ENCODE measurements around the gene CPNE6. TPM values are rescaled to one million over a fixed set of nuclear protein-coding genes. Genes with fewer than 3 reads are reported as not detected.

Gene CPNE6
- total and polyA plus RNA-seq, 2 of the 13 experiments (the other 11 are each of a cell fraction or from before 2014, with no cell fraction given), result not detected

DNA sequence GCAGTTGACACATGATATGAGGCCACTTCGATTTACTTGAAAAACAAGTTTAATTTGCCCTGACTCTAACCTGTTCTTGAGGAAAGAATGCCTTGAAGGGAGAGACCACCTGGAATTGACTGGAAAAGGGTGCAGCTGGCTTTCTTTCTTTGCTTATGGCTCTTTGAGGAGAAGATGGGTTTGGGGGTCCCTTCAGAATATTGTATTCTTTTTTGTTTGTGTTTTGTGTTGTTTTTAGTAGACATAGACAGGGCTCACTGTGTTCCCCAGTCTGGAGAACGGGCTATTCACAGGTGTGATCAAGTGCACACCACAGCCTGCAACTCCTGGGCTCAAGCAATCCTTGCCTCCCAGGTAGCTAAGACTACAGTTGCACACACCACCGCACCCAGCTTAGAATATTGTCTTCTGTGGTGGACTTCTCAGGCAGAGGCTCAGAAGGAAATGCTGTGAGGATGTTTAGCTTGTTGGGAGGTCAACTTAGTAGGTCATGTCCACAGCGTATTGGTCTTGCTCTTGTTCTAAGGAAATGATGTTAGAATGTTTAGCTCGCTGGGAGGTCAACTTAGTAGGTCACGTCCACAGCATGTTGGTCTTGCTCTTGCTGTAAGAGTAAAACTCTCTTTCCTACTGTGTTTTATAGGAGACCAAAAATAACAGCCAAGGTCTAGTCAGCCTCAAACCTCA is 44.9 kb downstream of the CPNE6 start (continued):
- TF ChIP-seq RBFOX2 (IDR thresholded peaks at IDR 0.05; ENCODE audit: low read depth, low read length) (no peak), ARNTL (CRISPR knock-in tag; IDR thresholded peaks at IDR 0.05) (no peak), SRSF9 (IDR thresholded peaks at IDR 0.05; ENCODE audit: borderline replicate concordance, insufficient read depth, low read depth, low read length, poor library complexity, severe bottlenecking) (no peak), NR2F6 (IDR thresholded peaks at IDR 0.05) (no peak), NR2F6 (CRISPR knock-in tag; IDR thresholded peaks at IDR 0.05) (no peak), ZNF260 (CRISPR knock-in tag; IDR thresholded peaks at IDR 0.05; ENCODE audit: borderline replicate concordance, low read depth) (no peak), ZNF781 (CRISPR knock-in tag; IDR thresholded peaks at IDR 0.05; ENCODE audit: borderline replicate concordance, not compliant biosample characterization) (peak; percentile 63), ZNF788 (CRISPR knock-in tag; IDR thresholded peaks at IDR 0.05; ENCODE audit: borderline replicate concordance) (no peak), KAT2B (IDR thresholded peaks at IDR 0.05; ENCODE audit: borderline replicate concordance, low read depth, low read length) (no peak), ZFAT (CRISPR knock-in tag; conservative IDR thresholded peaks at IDR 0.05) (no peak), SAP130 (CRISPR knock-in tag; IDR thresholded peaks at IDR 0.05; ENCODE audit: low read depth) (peak; percentile 44), HIVEP1 (CRISPR knock-in tag; IDR thresholded peaks at IDR 0.05) (no peak), ZNF780A (CRISPR knock-in tag; IDR thresholded peaks at IDR 0.05) (no peak), MXD1 (CRISPR knock-in tag; IDR thresholded peaks at IDR 0.05) (no peak), TEAD2 (CRISPR knock-in tag; IDR thresholded peaks at IDR 0.05) (no peak), NFKB2 (CRISPR knock-in tag; IDR thresholded peaks at IDR 0.05; ENCODE audit: borderline replicate concordance) (no peak), TOPORS (CRISPR knock-in tag; IDR thresholded peaks at IDR 0.05) (no peak)
- TF ChIP-seq, protein P1, sequence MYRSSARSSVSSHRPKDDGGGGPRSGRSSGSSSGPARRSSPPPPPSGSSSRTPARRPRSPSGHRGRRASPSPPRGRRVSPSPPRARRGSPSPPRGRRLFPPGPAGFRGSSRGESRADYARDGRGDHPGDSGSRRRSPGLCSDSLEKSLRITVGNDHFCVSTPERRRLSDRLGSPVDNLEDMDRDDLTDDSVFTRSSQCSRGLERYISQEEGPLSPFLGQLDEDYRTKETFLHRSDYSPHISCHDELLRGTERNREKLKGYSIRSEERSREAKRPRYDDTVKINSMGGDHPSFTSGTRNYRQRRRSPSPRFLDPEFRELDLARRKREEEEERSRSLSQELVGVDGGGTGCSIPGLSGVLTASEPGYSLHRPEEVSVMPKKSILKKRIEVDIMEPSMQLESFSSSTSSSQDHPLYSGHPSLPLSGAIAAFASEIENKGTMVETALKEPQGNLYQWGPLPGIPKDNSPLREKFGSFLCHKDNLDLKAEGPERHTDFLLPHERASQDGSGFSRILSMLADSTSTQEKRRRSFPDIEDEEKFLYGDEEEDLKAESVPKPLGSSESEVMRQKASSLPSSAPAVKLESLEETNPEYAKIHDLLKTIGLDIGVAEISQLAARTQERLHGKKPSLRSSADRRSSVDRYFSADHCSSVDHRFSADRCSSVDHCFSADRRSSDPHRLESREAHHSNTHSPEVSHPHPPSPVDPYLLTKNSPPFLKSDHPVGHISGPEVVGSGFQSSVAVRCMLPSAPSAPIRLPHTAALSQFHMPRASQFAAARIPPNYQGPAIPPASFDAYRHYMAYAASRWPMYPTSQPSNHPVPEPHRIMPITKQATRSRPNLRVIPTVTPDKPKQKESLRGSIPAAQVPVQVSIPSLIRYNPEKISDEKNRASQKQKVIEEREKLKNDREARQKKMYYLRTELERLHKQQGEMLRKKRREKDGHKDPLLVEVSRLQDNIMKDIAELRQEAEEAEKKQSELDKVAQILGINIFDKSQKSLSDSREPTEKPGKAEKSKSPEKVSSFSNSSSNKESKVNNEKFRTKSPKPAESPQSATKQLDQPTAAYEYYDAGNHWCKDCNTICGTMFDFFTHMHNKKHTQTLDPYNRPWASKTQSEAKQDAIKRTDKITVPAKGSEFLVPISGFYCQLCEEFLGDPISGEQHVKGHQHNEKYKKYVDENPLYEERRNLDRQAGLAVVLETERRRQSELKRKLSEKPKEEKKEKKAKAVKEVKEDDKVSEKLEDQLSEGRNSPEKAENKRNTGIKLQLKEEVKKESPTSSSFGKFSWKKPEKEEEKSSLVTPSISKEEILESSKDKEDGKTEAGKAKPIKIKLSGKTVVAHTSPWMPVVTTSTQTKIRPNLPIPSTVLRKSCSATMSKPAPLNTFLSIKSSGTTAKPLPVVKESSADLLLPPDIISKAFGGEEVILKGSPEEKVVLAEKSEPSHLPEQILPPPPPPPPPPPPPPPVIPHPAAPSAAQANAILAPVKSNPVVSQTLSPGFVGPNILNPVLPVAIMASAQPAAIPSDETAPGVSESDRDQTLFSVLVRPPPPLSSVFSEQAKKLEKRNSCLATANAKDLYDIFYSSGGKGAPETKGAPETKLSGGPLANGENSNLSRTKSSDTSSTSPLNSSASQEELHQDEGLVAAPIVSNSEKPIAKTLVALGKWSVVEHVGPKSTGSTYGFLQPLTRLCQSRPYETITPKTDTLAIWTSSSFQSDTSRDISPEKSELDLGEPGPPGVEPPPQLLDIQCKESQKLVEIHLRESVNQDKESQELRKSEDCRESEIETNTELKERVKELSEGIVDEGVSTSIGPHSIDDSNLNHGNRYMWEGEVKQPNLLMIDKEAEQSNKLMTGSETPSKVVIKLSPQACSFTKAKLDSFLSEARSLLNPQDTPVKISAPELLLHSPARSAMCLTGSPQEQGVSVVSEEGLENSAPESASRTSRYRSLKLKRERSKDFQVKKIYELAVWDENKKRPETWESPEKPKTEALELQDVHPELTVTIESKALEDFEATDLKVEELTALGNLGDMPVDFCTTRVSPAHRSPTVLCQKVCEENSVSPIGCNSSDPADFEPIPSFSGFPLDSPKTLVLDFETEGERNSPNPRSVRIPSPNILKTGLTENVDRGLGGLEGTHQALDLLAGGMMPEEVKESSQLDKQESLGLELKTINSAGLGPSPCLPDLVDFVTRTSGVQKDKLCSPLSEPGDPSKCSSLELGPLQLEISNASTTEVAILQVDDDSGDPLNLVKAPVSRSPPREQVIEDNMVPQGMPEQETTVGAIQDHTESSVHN (CRISPR knock-in tag; IDR thresholded peaks at IDR 0.05), result no peak
- TF ChIP-seq, protein P2, sequence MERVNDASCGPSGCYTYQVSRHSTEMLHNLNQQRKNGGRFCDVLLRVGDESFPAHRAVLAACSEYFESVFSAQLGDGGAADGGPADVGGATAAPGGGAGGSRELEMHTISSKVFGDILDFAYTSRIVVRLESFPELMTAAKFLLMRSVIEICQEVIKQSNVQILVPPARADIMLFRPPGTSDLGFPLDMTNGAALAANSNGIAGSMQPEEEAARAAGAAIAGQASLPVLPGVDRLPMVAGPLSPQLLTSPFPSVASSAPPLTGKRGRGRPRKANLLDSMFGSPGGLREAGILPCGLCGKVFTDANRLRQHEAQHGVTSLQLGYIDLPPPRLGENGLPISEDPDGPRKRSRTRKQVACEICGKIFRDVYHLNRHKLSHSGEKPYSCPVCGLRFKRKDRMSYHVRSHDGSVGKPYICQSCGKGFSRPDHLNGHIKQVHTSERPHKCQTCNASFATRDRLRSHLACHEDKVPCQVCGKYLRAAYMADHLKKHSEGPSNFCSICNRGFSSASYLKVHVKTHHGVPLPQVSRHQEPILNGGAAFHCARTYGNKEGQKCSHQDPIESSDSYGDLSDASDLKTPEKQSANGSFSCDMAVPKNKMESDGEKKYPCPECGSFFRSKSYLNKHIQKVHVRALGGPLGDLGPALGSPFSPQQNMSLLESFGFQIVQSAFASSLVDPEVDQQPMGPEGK (CRISPR knock-in tag; IDR thresholded peaks at IDR 0.05), result no peak

All from HepG2 (cell line).